GM15510 (cell line): ENCODE measurements around the gene ASCL2.

Experiments
- POLR2A ChIP-seq: IDR thresholded peaks from 3 replicates; pipeline ENCODE4 v1.6.1; 2011; ENCODE audit warnings: borderline replicate concordance; ENCODE audit not compliant: insufficient read length; ENCODE audit errors: extremely low read depth

ASCL2 gene

DNA sequence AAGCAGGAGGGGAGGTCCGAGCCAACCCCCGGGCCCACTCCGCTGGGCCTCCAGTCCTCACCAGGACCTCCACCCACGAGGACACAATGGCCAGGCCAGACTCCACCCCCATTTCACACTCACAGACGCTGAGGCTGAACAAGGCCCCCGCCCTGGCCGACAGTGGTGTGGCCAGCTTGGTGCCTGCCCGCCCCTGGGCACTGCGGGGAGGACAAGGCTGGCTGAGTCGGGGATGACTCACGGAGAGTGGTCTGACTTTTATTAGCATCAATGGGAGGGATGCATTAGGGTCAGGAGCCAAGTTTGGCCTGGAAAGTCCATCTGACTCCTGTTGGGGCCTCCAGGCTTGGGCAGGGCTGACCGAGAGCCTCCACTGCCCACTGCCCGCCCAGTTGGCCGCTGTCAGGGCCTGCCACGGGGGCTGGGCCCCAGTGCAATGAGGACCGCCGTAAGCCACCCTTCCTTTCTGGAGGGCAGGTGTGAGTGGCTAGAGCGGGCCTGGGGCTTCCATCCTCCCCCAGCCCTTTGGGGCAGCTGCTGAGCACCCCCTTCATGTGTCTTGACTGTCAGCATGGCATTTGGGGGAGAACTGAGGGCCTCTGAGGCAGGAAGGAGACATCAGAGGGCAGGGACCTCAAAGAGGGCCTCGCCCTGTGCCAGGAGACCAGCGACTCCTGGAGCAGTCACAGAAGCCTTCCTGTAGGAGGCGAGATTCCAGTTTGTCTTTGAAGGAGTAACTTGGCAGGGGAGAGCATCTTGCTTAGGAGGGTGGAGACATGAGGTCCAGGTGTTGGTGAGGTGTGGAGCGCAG is 42.0 kb upstream of the ASCL2 start:
- TF ChIP-seq POLR2A, result no peak

GRCh38 chr11:2311353-2312133 is 41.2 kb upstream of the ASCL2 start:
- TF ChIP-seq POLR2A, result no peak

- no peak for TF ChIP-seq POLR2A
Observed at GRCh38 chr11:2310786-2311352, 40.5 kb upstream of the ASCL2 start.

DNA sequence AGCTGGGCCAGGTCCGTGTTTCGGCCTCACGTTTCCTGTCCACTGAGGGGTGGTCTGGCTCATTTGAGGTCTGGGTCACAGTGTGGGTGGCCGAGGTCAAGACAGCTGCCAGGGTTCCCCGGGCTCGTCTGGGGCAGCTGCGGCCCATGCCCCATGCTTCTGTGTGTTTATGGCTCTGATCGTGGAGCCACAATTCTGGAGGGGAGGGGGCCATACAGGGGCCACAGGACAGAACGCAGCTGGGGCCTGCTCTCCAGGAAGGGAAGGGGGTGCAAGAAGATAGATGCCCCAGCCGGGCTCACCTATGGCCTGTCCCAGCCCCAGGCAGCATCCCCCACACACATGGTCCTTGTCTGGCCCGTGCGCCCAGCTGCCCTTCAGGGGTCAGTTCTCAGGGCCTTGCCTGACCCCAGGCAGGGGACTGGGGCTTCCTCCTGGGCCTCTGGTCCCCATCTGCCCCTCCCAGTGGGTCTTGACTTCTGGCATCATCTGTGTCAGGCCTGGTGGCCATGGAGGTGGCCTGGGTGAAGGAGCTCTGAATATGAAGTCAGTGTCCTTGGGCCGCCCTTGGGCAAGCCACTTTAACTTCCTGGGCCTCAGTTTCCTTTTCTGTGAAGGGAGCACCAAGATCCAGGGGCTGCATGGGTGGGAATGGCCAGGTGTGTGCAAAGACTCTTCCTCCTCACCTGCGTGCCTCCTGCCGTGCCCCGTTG is 39.8 kb upstream of the ASCL2 start:
- TF ChIP-seq POLR2A, result no peak

- TF ChIP-seq POLR2A, result no peak
Observed at GRCh38 chr11:2309251-2310072, 39.1 kb upstream of the ASCL2 start.

DNA sequence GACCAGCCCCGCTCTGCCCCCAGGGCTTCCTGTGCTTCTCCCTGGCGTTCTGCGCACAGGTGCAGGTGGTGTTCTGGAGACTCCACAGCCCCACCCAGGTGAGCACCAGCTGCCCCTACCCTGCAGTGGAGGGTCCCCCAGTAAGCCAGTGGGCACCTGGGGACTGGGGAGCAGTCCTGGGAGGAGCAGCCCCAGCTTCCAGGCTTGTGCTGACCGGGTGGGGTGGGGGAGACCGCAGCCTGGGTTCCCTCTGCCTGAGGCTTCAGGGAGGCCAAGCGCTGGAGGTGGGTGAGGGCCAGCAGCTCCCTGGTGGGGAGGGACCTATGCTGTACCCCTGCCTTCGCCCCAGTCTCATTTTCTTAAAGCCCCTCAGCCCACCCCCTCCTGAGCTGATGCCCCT is 38.3 kb upstream of the ASCL2 start:
- no peak for TF ChIP-seq POLR2A

DNA sequence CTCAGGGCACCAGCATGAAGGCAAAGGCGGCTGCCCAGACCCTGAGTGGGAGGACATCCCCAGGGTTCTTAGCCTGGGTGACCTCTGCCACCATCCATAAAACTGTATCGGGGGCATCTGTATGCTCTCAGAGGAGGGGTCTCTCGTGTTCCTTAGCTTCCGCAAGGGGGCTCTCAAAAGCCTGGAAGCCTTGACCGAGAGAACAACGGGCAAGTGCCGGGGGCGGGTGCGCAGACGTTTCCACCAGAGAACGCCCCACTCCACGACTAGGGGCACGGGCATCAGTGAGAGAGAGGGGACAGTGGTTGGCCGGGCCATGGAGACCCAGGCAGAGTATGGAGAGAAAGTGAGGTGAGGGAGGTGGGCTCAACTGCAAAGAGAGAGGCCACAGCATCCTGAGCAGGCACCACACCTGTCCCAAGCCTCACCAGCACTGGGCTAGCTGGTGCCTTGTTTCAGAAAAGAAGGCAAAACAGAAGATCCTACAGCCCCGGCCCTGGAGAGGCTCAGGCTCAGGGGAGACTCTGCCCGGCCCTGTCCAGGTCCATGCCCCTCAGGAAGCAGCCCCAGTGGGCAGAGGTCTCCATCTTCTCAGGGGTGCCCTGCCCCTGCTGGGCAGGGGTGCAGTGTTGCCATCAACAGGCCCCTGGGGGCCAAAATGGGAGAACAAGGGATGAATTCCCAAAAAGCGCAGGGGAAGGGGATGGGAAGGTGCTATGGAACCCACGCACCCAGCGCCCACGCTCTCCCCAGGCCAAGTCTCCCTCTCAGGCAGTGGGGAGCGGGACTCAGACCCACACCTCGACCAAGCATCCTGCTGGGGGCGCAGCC is 37.3 kb upstream of the ASCL2 start:
- no peak for TF ChIP-seq POLR2A

- no peak for TF ChIP-seq POLR2A
Observed at GRCh38 chr11:2306877-2307500, 36.6 kb upstream of the ASCL2 start.

- no peak for TF ChIP-seq POLR2A
Observed at GRCh38 chr11:2306452-2306823, 36.0 kb upstream of the ASCL2 start.

DNA sequence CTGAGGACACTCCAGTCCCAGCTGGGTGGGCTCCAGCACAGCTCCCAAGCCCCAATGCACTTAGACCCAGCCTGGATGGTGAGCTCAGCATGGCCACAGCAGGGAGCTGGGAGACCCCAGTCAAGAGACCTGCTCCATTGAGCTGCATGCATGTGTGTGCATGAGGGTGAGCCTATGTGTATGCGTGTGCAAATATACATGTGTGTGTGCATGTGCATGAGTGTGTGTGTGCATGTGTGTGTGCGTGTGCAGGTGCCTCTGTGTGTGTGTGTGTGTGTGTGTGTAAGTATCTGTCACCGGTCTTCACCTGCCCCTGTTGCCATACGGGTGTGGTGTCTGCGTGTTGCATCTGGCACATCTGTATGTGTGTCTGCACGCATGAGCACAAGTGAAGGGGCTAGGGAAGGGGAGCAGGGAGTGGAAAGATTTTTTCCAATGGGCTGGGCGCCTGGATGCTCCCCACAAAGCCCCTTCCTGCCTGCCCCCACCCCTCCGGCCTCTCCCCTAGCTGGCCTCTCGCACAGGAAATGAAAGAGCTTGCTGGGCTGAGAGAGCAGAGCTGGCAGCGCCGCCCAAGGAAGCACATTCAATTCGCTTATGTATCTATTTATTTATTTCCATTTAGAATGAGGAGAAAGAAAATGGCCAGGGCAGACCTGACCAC is 35.5 kb upstream of the ASCL2 start:
- no peak for TF ChIP-seq POLR2A

- TF ChIP-seq POLR2A, result no peak
Observed at GRCh38 chr11:2305140-2305778, 34.9 kb upstream of the ASCL2 start.
